Effector memory CD4-positive, alpha-beta T cell (primary cell): Measurements from ENCODE around the gene OR4K14.

ENCODE experiments used
- DNase-seq, 3 donors: peaks; one replicate each; pipeline ENCODE4 v3.0.0-alpha.2; 2020
- H3K27ac ChIP-seq: 2 replicates; pipeline ENCODE4 v1.7.0; 2013; ENCODE audit warnings: mild to moderate bottlenecking, low read length, moderate library complexity; ENCODE audit not compliant: insufficient read depth, poor library complexity, severe bottlenecking
- H3K27me3 ChIP-seq: replicated peaks from 2 replicates; pipeline ENCODE4 v1.7.0; 2013; ENCODE audit warnings: mild to moderate bottlenecking, low read length; ENCODE audit not compliant: insufficient read depth, control insufficient read depth, poor library complexity, severe bottlenecking
- H3K36me3 ChIP-seq: 2 replicates; pipeline ENCODE4 v1.7.0; 2013; ENCODE audit warnings: mild to moderate bottlenecking, low read length, moderate library complexity; ENCODE audit not compliant: control insufficient read depth, insufficient read depth
- H3K4me1 ChIP-seq: 2 replicates; pipeline ENCODE4 v1.7.0; 2013; ENCODE audit warnings: low read length, mild to moderate bottlenecking; ENCODE audit not compliant: control insufficient read depth, insufficient read depth, poor library complexity, severe bottlenecking
- H3K4me3 ChIP-seq: 2 replicates; pipeline ENCODE4 v1.7.0; 2013; ENCODE audit warnings: low read length, low read depth, mild to moderate bottlenecking; ENCODE audit not compliant: insufficient read depth, poor library complexity, severe bottlenecking
- H3K9me3 ChIP-seq: 2 replicates; pipeline ENCODE4 v1.7.0; 2013; ENCODE audit warnings: mild to moderate bottlenecking, low read length, moderate library complexity; ENCODE audit not compliant: control insufficient read depth
- total RNA-seq, 3 donors: gene quantifications; one replicate each; lab custom pipeline; 2026; lab: John Stamatoyannopoulos, UW

Gene OR4K14
- 0 reads per million in 3 donors for total RNA-seq

- Histone ChIP-seq H3K4me3 (no peak within 1 kb of the TSS), H3K36me3 (no peaks in the 10 kb centered on the region), H3K27me3 (no peaks in the 10 kb centered on the region), H3K27ac (no peak within 1 kb of the TSS), H3K4me1 (no peaks in the 10 kb centered on the region), H3K9me3 (no peaks in the 10 kb centered on the region)
- DNase-seq, result no peak
Measured at GRCh38 chr14:20019257-20019865, at the start of gene OR4K14. OR4K14 (minus strand) TSS chr14:20019307; CDS start chr14:20015193, 4,114 bp downstream.

GRCh38 chr14:20059745-20060144 is 40.6 kb upstream of the OR4K14 start, which contains the start of gene OR4L1:
OR4L1 (plus strand) TSS chr14:20060045; CDS start chr14:20060045, 0 bp downstream.
- no peak for DNase-seq
- H3K4me1 ChIP-seq, result no peaks in the 10 kb centered on the region
- no peak within 1 kb of the TSS for H3K4me3 ChIP-seq
- H3K27me3 ChIP-seq, result no peaks in the 10 kb centered on the region
- no peak within 1 kb of the TSS for H3K27ac ChIP-seq
- no peaks in the 10 kb centered on the region for H3K36me3 ChIP-seq
- peaks cover 1% of the 10 kb centered on the region for H3K9me3 ChIP-seq

GRCh38 chr14:20048202-20048601 is 29.1 kb upstream of the OR4K14 start:
- no peaks in the 10 kb centered on the region for H3K4me1 ChIP-seq
- peaks cover 2% of the 10 kb centered on the region for H3K27me3 ChIP-seq
- no peak overlapping the region for H3K27ac ChIP-seq
- no peaks in the 10 kb centered on the region for H3K36me3 ChIP-seq
- H3K9me3 ChIP-seq, result no peaks in the 10 kb centered on the region
- H3K4me3 ChIP-seq, result no peak overlapping the region
- DNase-seq, result no peak

- Histone ChIP-seq H3K36me3 (no peaks in the 10 kb centered on the region), H3K4me3 (no peak overlapping the region), H3K27me3 (no peaks in the 10 kb centered on the region), H3K4me1 (no peaks in the 10 kb centered on the region), H3K27ac (no peak overlapping the region), H3K9me3 (no peaks in the 10 kb centered on the region)
- DNase-seq, result no peak
Measured at GRCh38 chr14:20044243-20044642, 25.1 kb upstream of the OR4K14 start.

GRCh38 chr14:20035938-20036337 is 16.8 kb upstream of the OR4K14 start, which contains the start of gene OR4K13:
OR4K13 (minus strand) TSS chr14:20036038; CDS start chr14:20034758, 1,280 bp downstream.
- H3K36me3 ChIP-seq, result no peaks in the 10 kb centered on the region
- DNase-seq, result no peak
- no peak within 1 kb of the TSS for H3K4me3 ChIP-seq
- H3K27me3 ChIP-seq, result no peaks in the 10 kb centered on the region
- H3K27ac ChIP-seq, result no peak within 1 kb of the TSS
- H3K4me1 ChIP-seq, result no peaks in the 10 kb centered on the region
- H3K9me3 ChIP-seq, result no peaks in the 10 kb centered on the region

- H3K27me3 ChIP-seq, result no peaks in the 10 kb centered on the region
- H3K27ac ChIP-seq, result no peak overlapping the region
- DNase-seq, result no peak
- H3K9me3 ChIP-seq, result no peaks in the 10 kb centered on the region
- H3K36me3 ChIP-seq, result no peaks in the 10 kb centered on the region
- H3K4me1 ChIP-seq, result no peaks in the 10 kb centered on the region
- no peak overlapping the region for H3K4me3 ChIP-seq
Measured at GRCh38 chr14:20035449-20035848, 16.3 kb upstream of the OR4K14 start.

- DNase-seq, result no peak
- Histone ChIP-seq H3K9me3 (no peaks in the 10 kb centered on the region), H3K27me3 (no peaks in the 10 kb centered on the region), H3K36me3 (no peaks in the 10 kb centered on the region), H3K4me1 (no peaks in the 10 kb centered on the region), H3K27ac (no peak overlapping the region), H3K4me3 (no peak overlapping the region)
Measured at GRCh38 chr14:20031058-20031457, 12.0 kb upstream of the OR4K14 start.

- Histone ChIP-seq H3K27me3 (no peaks in the 10 kb centered on the region), H3K9me3 (no peaks in the 10 kb centered on the region), H3K36me3 (no peaks in the 10 kb centered on the region), H3K4me3 (no peak overlapping the region), H3K27ac (no peak overlapping the region), H3K4me1 (no peaks in the 10 kb centered on the region)
- no peak for DNase-seq
Measured at GRCh38 chr14:20008156-20008555, 11.0 kb downstream of the OR4K14 start.

- no peak for DNase-seq
- no peaks in the 10 kb centered on the region for H3K9me3 ChIP-seq
Measured at GRCh38 chr14:20002319-20002718, 16.8 kb downstream of the OR4K14 start.

GRCh38 chr14:20001863-20002262 is 17.2 kb downstream of the OR4K14 start, which contains the start of gene OR4Q2:
OR4Q2 (plus strand) TSS chr14:20002163.
- Histone ChIP-seq H3K4me3 (no peak within 1 kb of the TSS), H3K9me3 (no peaks in the 10 kb centered on the region), H3K27me3 (no peaks in the 10 kb centered on the region), H3K36me3 (no peaks in the 10 kb centered on the region), H3K27ac (no peak within 1 kb of the TSS), H3K4me1 (no peaks in the 10 kb centered on the region)
- DNase-seq, result no peak

More at GRCh38 chr14:20002319-20002718, 16.8 kb downstream of the OR4K14 start:
- H3K4me1 ChIP-seq, result no peaks in the 10 kb centered on the region
- no peaks in the 10 kb centered on the region for H3K36me3 ChIP-seq
- H3K27me3 ChIP-seq, result no peaks in the 10 kb centered on the region
- H3K4me3 ChIP-seq, result no peak overlapping the region
- no peak overlapping the region for H3K27ac ChIP-seq
